GM19351 (cell line): Measurements from ENCODE around the gene TENT4A.

Source experiments
- ATAC-seq: cut with Tn5 transposase; IDR thresholded peaks from one replicate; pipeline ENCODE4 v1.9.1; 2021; ENCODE audit warnings: mild to moderate bottlenecking, moderate library complexity; ENCODE audit not compliant: unreplicated experiment

The TENT4A gene

DNA sequence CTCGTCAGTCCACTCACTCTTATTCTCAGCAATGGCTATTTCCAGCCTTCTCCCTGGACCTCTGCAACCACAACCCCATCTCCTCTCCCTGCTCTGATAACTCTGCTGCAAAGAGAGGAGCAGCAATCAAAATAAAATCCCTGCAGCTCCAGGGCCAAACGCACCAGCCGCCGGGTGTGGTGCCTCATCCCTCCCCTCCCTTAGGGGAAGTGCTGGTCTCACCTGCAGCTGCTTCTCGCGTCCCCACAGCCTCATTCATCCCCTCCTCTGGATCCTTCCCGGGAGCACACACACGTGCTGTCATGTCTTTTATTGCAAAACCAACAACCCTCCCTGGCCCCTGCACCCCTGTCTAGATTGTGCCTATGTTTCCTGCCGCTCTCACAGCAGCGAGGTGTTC, 77.8 kb downstream of the TENT4A start:
- ATAC-seq = no peak

- no peak for ATAC-seq
Measured at GRCh38 chr5:6792376-6792775, 79.1 kb downstream of the TENT4A start.

GRCh38 chr5:6792911-6793471, 79.8 kb downstream of the TENT4A start:
- ATAC-seq = no peak

DNA sequence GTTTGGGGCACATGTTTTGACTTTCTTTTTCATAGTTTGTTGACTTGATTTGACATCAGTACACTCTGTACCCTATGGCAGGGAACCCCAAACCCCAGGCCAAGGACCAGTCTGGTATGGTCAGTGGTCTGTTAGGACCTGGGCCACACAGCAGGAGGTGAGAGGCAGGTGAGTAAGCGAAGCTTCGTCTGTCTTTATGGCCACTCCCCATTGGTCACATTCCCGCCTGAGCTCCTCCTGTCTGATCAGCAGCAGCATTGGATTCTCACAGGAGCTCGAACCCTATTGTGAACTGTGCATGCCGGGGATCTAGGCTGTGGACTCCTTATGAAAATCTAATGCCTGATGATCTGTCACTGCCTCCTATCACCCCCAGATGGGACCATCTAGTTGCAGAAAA, 88.0 kb downstream of the TENT4A start:
- no peak for ATAC-seq

- no peak for ATAC-seq
Measured at GRCh38 chr5:6803981-6804550, 90.8 kb downstream of the TENT4A start.

DNA sequence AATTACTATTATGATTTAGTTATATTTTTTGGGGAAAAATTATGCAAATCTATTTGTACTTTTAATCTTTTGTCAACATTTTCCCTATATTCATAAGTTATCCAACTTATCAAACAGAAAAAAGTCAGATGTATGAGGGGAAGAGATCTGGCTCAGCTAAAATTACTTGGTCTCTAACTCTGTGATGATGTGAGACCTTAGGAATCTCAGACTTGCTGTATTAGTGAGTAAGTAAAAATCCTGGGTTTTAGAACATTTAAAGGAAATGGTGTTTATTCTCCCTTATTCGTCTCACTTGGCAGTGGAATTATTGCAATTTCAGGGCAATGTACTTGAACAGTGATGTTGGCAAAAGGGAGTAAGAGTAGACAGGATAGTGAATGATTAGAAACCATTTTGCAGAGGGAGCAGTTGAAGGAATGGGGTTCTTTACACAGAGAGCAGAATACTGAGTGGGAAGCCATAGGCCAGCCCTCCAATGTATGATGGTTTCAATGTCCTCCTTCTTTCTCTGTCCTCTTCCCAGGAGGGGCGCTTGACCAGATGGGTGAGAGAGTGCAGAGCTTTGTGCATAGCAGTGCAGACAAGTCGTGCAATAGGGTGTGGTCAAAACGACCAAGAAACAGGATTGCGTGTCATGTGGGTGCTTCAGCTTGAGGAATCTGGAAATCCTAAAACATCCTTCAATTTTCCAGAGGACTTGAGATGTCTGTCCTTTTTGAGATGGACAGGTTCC, 91.7 kb downstream of the TENT4A start:
- no peak for ATAC-seq

DNA sequence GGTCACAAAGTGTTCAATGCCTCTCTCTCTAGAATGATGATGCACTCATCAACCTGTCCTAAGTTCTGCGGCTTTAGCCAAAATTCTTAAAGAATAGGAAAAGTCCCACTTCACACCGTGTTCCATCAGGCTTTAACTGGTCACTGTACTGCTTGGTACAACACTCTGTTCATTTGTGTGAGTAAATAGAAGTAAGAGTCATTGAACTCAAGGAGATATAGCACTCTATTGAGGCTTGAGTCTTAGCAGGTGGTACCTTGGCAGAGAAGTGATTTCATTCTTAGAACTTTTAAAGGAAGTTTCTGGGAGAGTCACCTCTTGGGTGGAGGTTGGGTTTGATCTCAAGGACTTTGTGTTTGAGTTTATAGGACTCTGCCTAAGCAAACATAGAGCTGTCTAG, 92.6 kb downstream of the TENT4A start:
- ATAC-seq = no peak
